HepG2 (cell line): ENCODE data around the gene MAJIN. TPM values are rescaled to one million over a fixed set of nuclear protein-coding genes. Genes with fewer than 3 reads are reported as not detected.

Source experiments
- BHLHE40 ChIP-seq: IDR thresholded peaks from 2 replicates; pipeline ENCODE4 v1.6.1; 2011; ENCODE audit warnings: low read length, improper control_type of control experiment
- DR1 ChIP-seq: sonication (generic); formaldehyde crosslinking; IDR thresholded peaks from 2 replicates; pipeline ENCODE4 v1.8.0; 2021; ENCODE audit warnings: mild to moderate bottlenecking, missing genetic modification reagents, inconsistent platforms
- ELF1 ChIP-seq: sonication (generic); formaldehyde crosslinking; IDR thresholded peaks from 2 replicates; pipeline ENCODE4 v1.4.0; 2020; ENCODE audit warnings: missing genetic modification reagents
- IRX3 ChIP-seq: sonication (generic); formaldehyde crosslinking; IDR thresholded peaks from 2 replicates; pipeline ENCODE4 v1.8.1; 2023; ENCODE audit warnings: mild to moderate bottlenecking, low read depth, missing genetic modification reagents, borderline replicate concordance
- KAT8 ChIP-seq: IDR thresholded peaks from 2 replicates; pipeline ENCODE4 v1.6.1; 2016; ENCODE audit warnings: missing genetic modification reagents, missing compliant biosample characterization
- KLF9 ChIP-seq: IDR thresholded peaks from 2 replicates; pipeline ENCODE4 v1.6.1; 2016; ENCODE audit warnings: low read depth
- MATR3 ChIP-seq: sonication (generic); formaldehyde crosslinking; IDR thresholded peaks from 2 replicates; pipeline ENCODE4 v1.4.0; 2020; ENCODE audit warnings: missing genetic modification reagents
- PITX1 ChIP-seq: sonication (generic); formaldehyde crosslinking; IDR thresholded peaks from 2 replicates; pipeline ENCODE4 v1.5.1; 2020; ENCODE audit warnings: mild to moderate bottlenecking, missing genetic modification reagents
- POLR2G ChIP-seq: fragments of 200-400 bp; formaldehyde crosslinking; IDR thresholded peaks from 2 replicates; pipeline ENCODE4 v1.6.1; 2018; ENCODE audit warnings: mild to moderate bottlenecking, low read depth, low read length, moderate library complexity
- RBFOX2 ChIP-seq: fragments of 200-400 bp; formaldehyde crosslinking; IDR thresholded peaks from 2 replicates; pipeline ENCODE4 v1.6.1; 2017; ENCODE audit warnings: low read depth, mild to moderate bottlenecking, low read length
- SOX5 ChIP-seq: IDR thresholded peaks from 2 replicates; pipeline ENCODE4 v1.6.1; 2016; ENCODE audit warnings: borderline replicate concordance
- SP5 ChIP-seq: IDR thresholded peaks from 2 replicates; pipeline ENCODE4 v1.6.1; 2016; ENCODE audit warnings: low read depth, borderline replicate concordance
- ZBTB7B ChIP-seq: sonication (generic); formaldehyde crosslinking; IDR thresholded peaks from 2 replicates; pipeline ENCODE4 v1.4.0; 2020; ENCODE audit warnings: missing genetic modification reagents
- ZNF205 ChIP-seq: IDR thresholded peaks from 2 replicates; pipeline ENCODE4 v1.6.1; 2018; ENCODE audit warnings: missing biosample characterization, missing genetic modification reagents
- ZNF256 ChIP-seq: sonication (generic); formaldehyde crosslinking; conservative IDR thresholded peaks from 2 replicates; pipeline ENCODE4 v1.4.0; 2020; ENCODE audit warnings: missing genetic modification reagents
- ZNF331 ChIP-seq: sonication (generic); formaldehyde crosslinking; IDR thresholded peaks from 2 replicates; pipeline ENCODE4 v1.4.0; 2020; ENCODE audit warnings: missing genetic modification reagents
- ZNF564 ChIP-seq: sonication (generic); formaldehyde crosslinking; IDR thresholded peaks from 2 replicates; pipeline ENCODE4 v1.8.1; 2023; ENCODE audit warnings: mild to moderate bottlenecking, missing genetic modification reagents
- ZNF570 ChIP-seq: sonication (generic); formaldehyde crosslinking; IDR thresholded peaks from 2 replicates; pipeline ENCODE4 v1.4.0; 2020; ENCODE audit warnings: mild to moderate bottlenecking, missing genetic modification reagents, borderline replicate concordance
- ZNF572 ChIP-seq: sonication (generic); formaldehyde crosslinking; IDR thresholded peaks from 2 replicates; pipeline ENCODE4 v1.5.1; 2020; ENCODE audit warnings: mild to moderate bottlenecking, missing genetic modification reagents
- ZNF891 ChIP-seq: sonication (generic); formaldehyde crosslinking; IDR thresholded peaks from 2 replicates; pipeline ENCODE4 v1.5.0; 2020; ENCODE audit warnings: mild to moderate bottlenecking, missing genetic modification reagents
- polyA plus RNA-seq, 8 experiments: library from polyadenylated mRNA; depleted of rRNA in 3 of 8; stranded (reverse) in 7 of 8; unstranded in 1 of 8; fragments of >200 nt; fragmentation: Illumina TruSeq in 4 of 8; extraction: Trizol in 4 of 8; gene quantifications; 2 replicates each; pipeline versions ENCODE4 v1.2.1 to v1.2.3, GENCODE V29; 2011 to 2016; ENCODE audit warnings: low read depth in 4 of 8, missing spikeins in 1 of 8, mixed read lengths in 1 of 8; ENCODE audit not compliant: insufficient read depth in 1 of 8
- total RNA-seq, 5 experiments: library from RNA; depleted of rRNA; stranded (reverse); fragments of >200 nt; fragmentation: Illumina TruSeq; extraction: Trizol; gene quantifications; 2 replicates each; pipeline ENCODE4 v1.2.3, GENCODE V29; 2016; ENCODE audit warnings: low read depth in 1 of 5
- TF ChIP-seq, protein P1 (sequence below): IDR thresholded peaks from 2 replicates; pipeline ENCODE4 v1.6.1; 2016; ENCODE audit warnings: missing genetic modification reagents, missing compliant biosample characterization
- TF ChIP-seq, protein P2 (sequence below): sonication (generic); formaldehyde crosslinking; IDR thresholded peaks from 2 replicates; pipeline ENCODE4 v1.5.0; 2020; ENCODE audit warnings: missing genetic modification reagents
- TF ChIP-seq, protein P3 (sequence below): IDR thresholded peaks from 2 replicates; pipeline ENCODE4 v1.6.1; 2016
- TF ChIP-seq, protein P4 (sequence below): sonication (generic); formaldehyde crosslinking; IDR thresholded peaks from 2 replicates; pipeline ENCODE4 v1.4.0; 2020; ENCODE audit warnings: missing genetic modification reagents
- TF ChIP-seq, protein P5 (sequence below): sonication (generic); formaldehyde crosslinking; IDR thresholded peaks from 2 replicates; pipeline ENCODE4 v1.8.0; 2022; ENCODE audit warnings: mild to moderate bottlenecking, missing genetic modification reagents, borderline replicate concordance

Gene MAJIN
- total and polyA plus RNA-seq, 2 of the 13 experiments (the other 11 are each of a cell fraction or from before 2014, with no cell fraction given), result not detected

- TF ChIP-seq MATR3 (CRISPR knock-in tag) (no peak), ZNF564 (CRISPR knock-in tag) (0 out of 2 replicates have a peak, but pooled peaks have one; percentile 25), DR1 (peak; percentile 96), ELF1 (CRISPR knock-in tag) (peak; percentile 34; the same call in 1 of the 2 replicates), PITX1 (CRISPR knock-in tag) (no peak), POLR2G (peak; percentile 82), ZNF572 (CRISPR knock-in tag) (no peak), ZNF891 (CRISPR knock-in tag) (peak; percentile 36; the same call in 1 of the 2 replicates), IRX3 (CRISPR knock-in tag) (no peak), SOX5 (CRISPR knock-in tag) (0 out of 2 replicates have a peak, but pooled peaks have one; percentile 7), SP5 (peak; percentile 59), ZNF331 (0 out of 2 replicates have a peak, but pooled peaks have one; percentile 22), ZNF570 (no peak), ZNF256 (CRISPR knock-in tag) (no peak), ZBTB7B (CRISPR knock-in tag) (peak; percentile 74), BHLHE40 (no peak), KLF9 (CRISPR knock-in tag) (peak; percentile 59; the same call in 1 of the 2 replicates), ZNF205 (CRISPR knock-in tag) (0 out of 2 replicates have a peak, but pooled peaks have one; percentile 34), RBFOX2 (0 out of 2 replicates have a peak, but pooled peaks have one; percentile 5), KAT8 (0 out of 2 replicates have a peak, but pooled peaks have one; percentile 32)
- TF ChIP-seq, protein P1, sequence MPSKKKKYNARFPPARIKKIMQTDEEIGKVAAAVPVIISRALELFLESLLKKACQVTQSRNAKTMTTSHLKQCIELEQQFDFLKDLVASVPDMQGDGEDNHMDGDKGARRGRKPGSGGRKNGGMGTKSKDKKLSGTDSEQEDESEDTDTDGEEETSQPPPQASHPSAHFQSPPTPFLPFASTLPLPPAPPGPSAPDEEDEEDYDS, result peak; percentile 97
- TF ChIP-seq, protein P2, sequence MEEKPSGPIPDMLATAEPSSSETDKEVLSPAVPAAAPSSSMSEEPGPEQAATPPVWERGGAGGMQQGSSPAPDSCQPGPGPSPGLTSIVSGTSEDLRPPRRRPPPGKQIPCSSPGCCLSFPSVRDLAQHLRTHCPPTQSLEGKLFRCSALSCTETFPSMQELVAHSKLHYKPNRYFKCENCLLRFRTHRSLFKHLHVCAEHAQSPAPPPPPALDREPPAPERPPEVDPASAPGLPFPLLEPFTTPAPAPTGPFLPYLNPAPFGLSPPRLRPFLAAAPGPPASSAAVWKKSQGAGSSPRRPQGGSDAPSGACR, result no peak
- TF ChIP-seq, protein P3, sequence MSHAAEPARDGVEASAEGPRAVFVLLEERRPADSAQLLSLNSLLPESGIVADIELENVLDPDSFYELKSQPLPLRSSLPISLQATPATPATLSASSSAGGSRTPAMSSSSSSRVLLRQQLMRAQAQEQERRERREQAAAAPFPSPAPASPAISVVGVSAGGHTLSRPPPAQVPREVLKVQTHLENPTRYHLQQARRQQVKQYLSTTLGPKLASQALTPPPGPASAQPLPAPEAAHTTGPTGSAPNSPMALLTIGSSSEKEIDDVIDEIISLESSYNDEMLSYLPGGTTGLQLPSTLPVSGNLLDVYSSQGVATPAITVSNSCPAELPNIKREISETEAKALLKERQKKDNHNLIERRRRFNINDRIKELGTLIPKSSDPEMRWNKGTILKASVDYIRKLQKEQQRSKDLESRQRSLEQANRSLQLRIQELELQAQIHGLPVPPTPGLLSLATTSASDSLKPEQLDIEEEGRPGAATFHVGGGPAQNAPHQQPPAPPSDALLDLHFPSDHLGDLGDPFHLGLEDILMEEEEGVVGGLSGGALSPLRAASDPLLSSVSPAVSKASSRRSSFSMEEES (CRISPR knock-in tag), result peak; percentile 32; the same call in 1 of the 2 replicates
- TF ChIP-seq, protein P4, sequence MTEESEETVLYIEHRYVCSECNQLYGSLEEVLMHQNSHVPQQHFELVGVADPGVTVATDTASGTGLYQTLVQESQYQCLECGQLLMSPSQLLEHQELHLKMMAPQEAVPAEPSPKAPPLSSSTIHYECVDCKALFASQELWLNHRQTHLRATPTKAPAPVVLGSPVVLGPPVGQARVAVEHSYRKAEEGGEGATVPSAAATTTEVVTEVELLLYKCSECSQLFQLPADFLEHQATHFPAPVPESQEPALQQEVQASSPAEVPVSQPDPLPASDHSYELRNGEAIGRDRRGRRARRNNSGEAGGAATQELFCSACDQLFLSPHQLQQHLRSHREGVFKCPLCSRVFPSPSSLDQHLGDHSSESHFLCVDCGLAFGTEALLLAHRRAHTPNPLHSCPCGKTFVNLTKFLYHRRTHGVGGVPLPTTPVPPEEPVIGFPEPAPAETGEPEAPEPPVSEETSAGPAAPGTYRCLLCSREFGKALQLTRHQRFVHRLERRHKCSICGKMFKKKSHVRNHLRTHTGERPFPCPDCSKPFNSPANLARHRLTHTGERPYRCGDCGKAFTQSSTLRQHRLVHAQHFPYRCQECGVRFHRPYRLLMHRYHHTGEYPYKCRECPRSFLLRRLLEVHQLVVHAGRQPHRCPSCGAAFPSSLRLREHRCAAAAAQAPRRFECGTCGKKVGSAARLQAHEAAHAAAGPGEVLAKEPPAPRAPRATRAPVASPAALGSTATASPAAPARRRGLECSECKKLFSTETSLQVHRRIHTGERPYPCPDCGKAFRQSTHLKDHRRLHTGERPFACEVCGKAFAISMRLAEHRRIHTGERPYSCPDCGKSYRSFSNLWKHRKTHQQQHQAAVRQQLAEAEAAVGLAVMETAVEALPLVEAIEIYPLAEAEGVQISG (CRISPR knock-in tag), result peak; percentile 51
- TF ChIP-seq, protein P5, sequence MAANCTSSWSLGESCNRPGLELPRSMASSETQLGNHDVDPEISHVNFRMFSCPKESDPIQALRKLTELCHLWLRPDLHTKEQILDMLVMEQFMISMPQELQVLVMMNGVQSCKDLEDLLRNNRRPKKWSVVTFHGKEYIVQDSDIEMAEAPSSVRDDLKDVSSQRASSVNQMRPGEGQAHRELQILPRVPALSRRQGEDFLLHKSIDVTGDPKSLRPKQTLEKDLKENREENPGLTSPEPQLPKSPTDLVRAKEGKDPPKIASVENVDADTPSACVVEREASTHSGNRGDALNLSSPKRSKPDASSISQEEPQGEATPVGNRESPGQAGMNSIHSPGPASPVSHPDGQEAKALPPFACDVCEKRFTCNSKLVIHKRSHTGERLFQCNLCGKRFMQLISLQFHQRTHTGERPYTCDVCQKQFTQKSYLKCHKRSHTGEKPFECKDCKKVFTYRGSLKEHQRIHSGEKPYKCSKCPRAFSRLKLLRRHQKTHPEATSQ (CRISPR knock-in tag), result no peak
These were observed 36.4 kb downstream of the MAJIN start, which contains the start of gene GPHA2 (continued) for GRCh38 chr11:64935359-64936081.
